Measurements from ENCODE around the gene MAPK8. TPM values are rescaled to one million over a fixed set of nuclear protein-coding genes. Genes with fewer than 3 reads are reported as not detected.

MAPK8 gene
- total RNA-seq, 2 experiments from 2014 or later, result 47.8 to 50.6 TPM

- intact Hi-C loops (cut with DNase I, micrococcal nuclease), result no loop called here
- no peaks in the 10 kb centered on the region for H3K9me3 Mint-ChIP-seq
- Histone ChIP-seq H3K36me3 (ENCODE audit: insufficient read depth, low read length) (no peaks in the 10 kb centered on the region), H3K9me3 (ENCODE audit: control insufficient read depth in 1 of 2, insufficient read depth in 1 of 2, low read length in 2 of 2) (peaks cover 0 to 5% of the 10 kb centered on the region in 2 experiments), H3K4me3 (ENCODE audit: low read length) (no peak overlapping the region), H3K4me1 (ENCODE audit: insufficient read depth, low read length) (no peaks in the 10 kb centered on the region), H3K27me3 (ENCODE audit: control insufficient read depth in 1 of 2, insufficient read depth in 2 of 2, low read length in 2 of 2) (no peaks in the 10 kb centered on the region), H3K27ac (ENCODE audit: low read depth in 1 of 2, low read length in 2 of 2) (no peak overlapping the region)
- no peak overlapping the region for H3K27ac Mint-ChIP-seq
- ChIA-PET POLR2A (no interaction called here), CTCF (no interaction called here)
- H3K27me3 Mint-ChIP-seq, result no peaks in the 10 kb centered on the region
- no peaks in the 10 kb centered on the region for H3K4me1 Mint-ChIP-seq (ENCODE audit: low read depth)
- no peak for DNase-seq
- H3K4me3 Mint-ChIP-seq, result no peak overlapping the region
- no peak for ATAC-seq (ENCODE audit: poor library complexity)
- H3K36me3 Mint-ChIP-seq (ENCODE audit: low read depth), result no peaks in the 10 kb centered on the region
- no peak for TF ChIP-seq CTCF (IDR thresholded peaks at IDR 0.05)
These were observed 161.2 kb downstream of the MAPK8 start for GRCh38 chr10:48467669-48468068.

GRCh38 chr10:48468130-48468790, 161.8 kb downstream of the MAPK8 start:
- no peaks in the 10 kb centered on the region for H3K27me3 ChIP-seq (ENCODE audit: control insufficient read depth in 1 of 2, insufficient read depth in 2 of 2, low read length in 2 of 2)
- H3K4me3 ChIP-seq (ENCODE audit: low read length), result no peak overlapping the region
- ChIA-PET CTCF (no interaction called here), POLR2A (no interaction called here)
- H3K9me3 Mint-ChIP-seq, result no peaks in the 10 kb centered on the region
- H3K36me3 ChIP-seq (ENCODE audit: insufficient read depth, low read length), result no peaks in the 10 kb centered on the region
- intact Hi-C loops (cut with DNase I, micrococcal nuclease), result no loop called here
- no peak overlapping the region for H3K4me3 Mint-ChIP-seq
- no peaks in the 10 kb centered on the region for H3K4me1 ChIP-seq (ENCODE audit: insufficient read depth, low read length)
- no peaks in the 10 kb centered on the region for H3K27me3 Mint-ChIP-seq
- H3K27ac ChIP-seq (ENCODE audit: low read depth in 1 of 2, low read length in 2 of 2), result no peak overlapping the region
- TF ChIP-seq CTCF (IDR thresholded peaks at IDR 0.05), result no peak
- no peak overlapping the region for H3K27ac Mint-ChIP-seq
- peaks cover 0 to 5% of the 10 kb centered on the region in 2 experiments for H3K9me3 ChIP-seq (ENCODE audit: control insufficient read depth in 1 of 2, insufficient read depth in 1 of 2, low read length in 2 of 2)
- no peaks in the 10 kb centered on the region for H3K4me1 Mint-ChIP-seq (ENCODE audit: low read depth)
- H3K36me3 Mint-ChIP-seq (ENCODE audit: low read depth), result no peaks in the 10 kb centered on the region
- DNase-seq (no peak), ATAC-seq (ENCODE audit: poor library complexity) (no peak)

GRCh38 chr10:48468866-48469511, 162.5 kb downstream of the MAPK8 start:
- intact Hi-C loops (cut with DNase I, micrococcal nuclease), result no loop called here
- H3K27ac Mint-ChIP-seq, result no peak overlapping the region
- Histone ChIP-seq H3K27me3 (ENCODE audit: control insufficient read depth in 1 of 2, insufficient read depth in 2 of 2, low read length in 2 of 2) (no peaks in the 10 kb centered on the region), H3K4me3 (ENCODE audit: low read length) (no peak overlapping the region), H3K36me3 (ENCODE audit: insufficient read depth, low read length) (no peaks in the 10 kb centered on the region), H3K27ac (ENCODE audit: low read depth in 1 of 2, low read length in 2 of 2) (no peak overlapping the region), H3K9me3 (ENCODE audit: control insufficient read depth in 1 of 2, insufficient read depth in 1 of 2, low read length in 2 of 2) (peaks cover 0 to 5% of the 10 kb centered on the region in 2 experiments), H3K4me1 (ENCODE audit: insufficient read depth, low read length) (no peaks in the 10 kb centered on the region)
- no peak overlapping the region for H3K4me3 Mint-ChIP-seq
- DNase-seq (peak in 1 of 14 experiments; percentile 23), ATAC-seq (ENCODE audit: poor library complexity) (no peak)
- no peaks in the 10 kb centered on the region for H3K9me3 Mint-ChIP-seq
- CTCF ChIA-PET, result no interaction called here
- H3K27me3 Mint-ChIP-seq, result no peaks in the 10 kb centered on the region
- POLR2A ChIA-PET, result no interaction called here
- H3K36me3 Mint-ChIP-seq (ENCODE audit: low read depth), result no peaks in the 10 kb centered on the region
- no peak for TF ChIP-seq CTCF (IDR thresholded peaks at IDR 0.05)
- no peaks in the 10 kb centered on the region for H3K4me1 Mint-ChIP-seq (ENCODE audit: low read depth)

Measured in CD4-positive, alpha-beta T cell (primary cell).